NCI-H524 (cell line): Measurements from ENCODE around the gene SYT4.

Experiments used
- DNase-seq, 2 experiments: peaks; one replicate each; lab custom pipeline; 2025; lab: John Stamatoyannopoulos, UW

SYT4 gene

DNA sequence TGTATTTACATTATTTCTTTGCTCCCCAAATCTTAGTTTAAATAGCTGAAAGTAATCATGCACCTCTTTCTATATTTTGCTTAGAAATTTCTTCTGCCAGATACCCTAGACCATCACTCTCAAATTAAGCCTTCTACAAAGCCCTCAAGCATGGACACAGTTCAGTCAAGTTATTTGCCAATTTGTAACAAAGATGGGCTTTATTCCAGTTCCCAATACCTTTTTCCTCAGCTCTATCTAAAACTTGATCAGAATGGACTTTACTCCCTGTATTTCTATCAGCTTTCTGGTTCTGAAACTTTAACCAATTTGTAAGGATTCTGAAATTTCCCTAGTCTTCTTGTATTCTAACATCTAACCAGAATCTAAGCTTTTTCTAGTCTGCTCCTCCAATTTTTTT is 56.6 kb downstream of the SYT4 start:
- no peak for DNase-seq
